HG03558 (cell line): ENCODE results near the gene MUC4.

ENCODE experiments used
- ATAC-seq: cut with Tn5 transposase; IDR thresholded peaks from one replicate; pipeline ENCODE4 v1.9.1; 2021; ENCODE audit warnings: moderate number of reproducible peaks; ENCODE audit not compliant: unreplicated experiment; ENCODE audit errors: extremely low read depth

Gene MUC4

GRCh38 chr3:195763843-195764825 lies 47.6 kb downstream of the MUC4 start:
- ATAC-seq = no peak

GRCh38 chr3:195763076-195763830 lies 48.5 kb downstream of the MUC4 start:
- no peak for ATAC-seq

- ATAC-seq = no peak
Measured at GRCh38 chr3:195762611-195763010, 49.1 kb downstream of the MUC4 start.

- no peak for ATAC-seq
Measured at GRCh38 chr3:195762249-195762585, 49.5 kb downstream of the MUC4 start.

GRCh38 chr3:195761567-195762248 lies 50.0 kb downstream of the MUC4 start:
- no peak for ATAC-seq

GRCh38 chr3:195761123-195761566 lies 50.6 kb downstream of the MUC4 start:
- ATAC-seq = no peak

GRCh38 chr3:195760345-195761122 lies 51.2 kb downstream of the MUC4 start:
- ATAC-seq = no peak

GRCh38 chr3:195758721-195759353 lies 52.9 kb downstream of the MUC4 start:
- no peak for ATAC-seq

GRCh38 chr3:195757827-195758226 lies 53.9 kb downstream of the MUC4 start:
- no peak for ATAC-seq

GRCh38 chr3:195757438-195757770 lies 54.3 kb downstream of the MUC4 start:
- ATAC-seq = no peak

- no peak for ATAC-seq
Measured at GRCh38 chr3:195755791-195756676, 55.7 kb downstream of the MUC4 start.

GRCh38 chr3:195755391-195755790 lies 56.3 kb downstream of the MUC4 start:
- no peak for ATAC-seq

GRCh38 chr3:195754906-195755305 lies 56.8 kb downstream of the MUC4 start:
- ATAC-seq = no peak

- ATAC-seq = no peak
Measured at GRCh38 chr3:195754141-195754540, 57.6 kb downstream of the MUC4 start.

- ATAC-seq = no peak
Measured at GRCh38 chr3:195753581-195753980, 58.1 kb downstream of the MUC4 start.

- no peak for ATAC-seq
Measured at GRCh38 chr3:195752546-195753331, 59.0 kb downstream of the MUC4 start.

GRCh38 chr3:195752066-195752465 lies 59.7 kb downstream of the MUC4 start:
- no peak for ATAC-seq

- ATAC-seq = no peak
Measured at GRCh38 chr3:195751560-195751959, 60.2 kb downstream of the MUC4 start.
